Measurements from ENCODE around the gene SLC44A2.
A peak's percentile ranks its signal among the peaks of the same experiment; 100 is the strongest.

SLC44A2 gene

DNA sequence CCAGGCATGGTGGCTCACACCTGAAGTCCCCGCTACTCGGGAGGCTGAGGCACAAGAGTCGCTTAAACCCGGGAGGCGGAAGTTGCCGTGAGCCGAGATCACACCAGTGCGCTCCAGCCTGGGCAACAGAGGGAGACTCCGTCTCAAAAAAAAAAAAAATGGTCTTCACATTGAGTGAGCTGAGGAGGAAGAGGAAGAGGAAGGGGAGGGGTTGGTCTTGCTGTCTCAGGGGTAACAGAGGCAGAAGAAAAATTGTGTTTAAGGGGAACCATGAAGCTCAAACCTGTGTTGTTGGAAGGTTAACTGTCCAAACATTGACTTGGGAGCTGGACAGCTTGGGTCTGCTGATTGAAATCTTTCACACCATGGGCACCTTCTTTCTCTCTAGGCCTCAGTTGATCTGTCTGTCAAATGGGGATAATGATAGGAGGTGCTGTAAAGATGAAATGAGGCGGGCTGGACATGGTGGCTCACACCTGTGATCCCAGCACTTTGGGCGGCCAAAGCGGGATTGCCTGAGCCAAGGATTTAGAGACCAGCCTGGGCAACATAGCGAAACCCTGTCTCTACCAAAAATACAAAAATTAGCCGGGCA is 9.8 kb upstream of the SLC44A2 start:
- H3K4me1 ChIP-seq (ENCODE audit: control insufficient read depth in 2 of 2, insufficient read depth in 2 of 2, low read length in 2 of 2) = peaks cover 6 to 8% of the 10 kb centered on the region in 2 donors
- no peak overlapping the region for H3K4me3 ChIP-seq (ENCODE audit: low read length in 2 of 2)
- no peak overlapping the region for H3K27ac ChIP-seq (ENCODE audit: low read depth in 2 of 2, low read length in 2 of 2)
- H3K27me3 ChIP-seq (ENCODE audit: control insufficient read depth in 2 of 2, insufficient read depth in 2 of 2, low read length in 2 of 2) = no peaks in the 10 kb centered on the region
- no peaks in the 10 kb centered on the region for H3K9me3 ChIP-seq (ENCODE audit: control insufficient read depth in 2 of 2, low read length in 2 of 2)
- H3K36me3 ChIP-seq (ENCODE audit: control insufficient read depth in 2 of 2, insufficient read depth in 2 of 2, low read length in 2 of 2) = no peaks in the 10 kb centered on the region
- H3K9ac ChIP-seq (ENCODE audit: low read depth in 1 of 2, low read length in 2 of 2) = no peak overlapping the region

- Histone ChIP-seq H3K27me3 (ENCODE audit: control insufficient read depth in 2 of 2, insufficient read depth in 2 of 2, low read length in 2 of 2) (no peaks in the 10 kb centered on the region), H3K36me3 (ENCODE audit: control insufficient read depth in 2 of 2, insufficient read depth in 2 of 2, low read length in 2 of 2) (no peaks in the 10 kb centered on the region), H3K9ac (ENCODE audit: low read depth in 1 of 2, low read length in 2 of 2) (no peak overlapping the region), H3K9me3 (ENCODE audit: control insufficient read depth in 2 of 2, low read length in 2 of 2) (no peaks in the 10 kb centered on the region), H3K4me3 (ENCODE audit: low read length in 2 of 2) (no peak overlapping the region), H3K4me1 (ENCODE audit: control insufficient read depth in 2 of 2, insufficient read depth in 2 of 2, low read length in 2 of 2) (peaks cover 2 to 5% of the 10 kb centered on the region in 2 donors), H3K27ac (ENCODE audit: low read depth in 2 of 2, low read length in 2 of 2) (no peak overlapping the region)
Observed at GRCh38 chr19:10617409-10618121, 7.8 kb upstream of the SLC44A2 start.

GRCh38 chr19:10618846-10619245 is 6.5 kb upstream of the SLC44A2 start:
- Histone ChIP-seq H3K27ac (ENCODE audit: low read depth in 2 of 2, low read length in 2 of 2) (no peak overlapping the region), H3K27me3 (ENCODE audit: control insufficient read depth in 2 of 2, insufficient read depth in 2 of 2, low read length in 2 of 2) (no peaks in the 10 kb centered on the region), H3K36me3 (ENCODE audit: control insufficient read depth in 2 of 2, insufficient read depth in 2 of 2, low read length in 2 of 2) (no peaks in the 10 kb centered on the region), H3K9me3 (ENCODE audit: control insufficient read depth in 2 of 2, low read length in 2 of 2) (no peaks in the 10 kb centered on the region), H3K4me1 (ENCODE audit: control insufficient read depth in 2 of 2, insufficient read depth in 2 of 2, low read length in 2 of 2) (peaks cover 0 to 2% of the 10 kb centered on the region in 2 donors), H3K4me3 (ENCODE audit: low read length in 2 of 2) (no peak overlapping the region), H3K9ac (ENCODE audit: low read depth in 1 of 2, low read length in 2 of 2) (no peak overlapping the region)

DNA sequence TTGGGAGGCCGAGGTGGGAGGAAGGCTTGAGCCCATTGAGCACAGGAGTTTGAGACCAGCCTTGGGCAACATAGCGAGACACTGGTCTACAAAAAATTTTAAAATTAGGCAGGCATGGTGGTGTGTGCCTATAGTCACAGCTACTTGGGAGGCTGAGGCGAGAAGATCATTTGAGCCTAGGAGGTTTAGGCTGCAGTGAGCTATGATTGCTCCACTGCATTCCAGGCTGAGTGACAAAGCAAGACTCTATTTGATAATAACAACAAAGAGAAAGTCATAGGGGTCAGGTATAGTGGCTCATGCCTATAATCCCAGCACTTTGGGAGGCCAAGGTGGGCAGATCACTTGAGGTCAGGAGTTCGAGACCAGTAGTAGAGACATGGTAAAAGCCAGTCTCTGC is 4.6 kb upstream of the SLC44A2 start:
- Histone ChIP-seq H3K9ac (ENCODE audit: low read depth in 1 of 2, low read length in 2 of 2) (no peak overlapping the region), H3K9me3 (ENCODE audit: control insufficient read depth in 2 of 2, low read length in 2 of 2) (no peaks in the 10 kb centered on the region), H3K27ac (ENCODE audit: low read depth in 2 of 2, low read length in 2 of 2) (no peak overlapping the region), H3K4me1 (ENCODE audit: control insufficient read depth in 2 of 2, insufficient read depth in 2 of 2, low read length in 2 of 2) (peaks cover 12 to 13% of the 10 kb centered on the region in 2 donors), H3K27me3 (ENCODE audit: control insufficient read depth in 2 of 2, insufficient read depth in 2 of 2, low read length in 2 of 2) (no peaks in the 10 kb centered on the region), H3K36me3 (ENCODE audit: control insufficient read depth in 2 of 2, insufficient read depth in 2 of 2, low read length in 2 of 2) (no peaks in the 10 kb centered on the region), H3K4me3 (ENCODE audit: low read length in 2 of 2) (no peak overlapping the region)

DNA sequence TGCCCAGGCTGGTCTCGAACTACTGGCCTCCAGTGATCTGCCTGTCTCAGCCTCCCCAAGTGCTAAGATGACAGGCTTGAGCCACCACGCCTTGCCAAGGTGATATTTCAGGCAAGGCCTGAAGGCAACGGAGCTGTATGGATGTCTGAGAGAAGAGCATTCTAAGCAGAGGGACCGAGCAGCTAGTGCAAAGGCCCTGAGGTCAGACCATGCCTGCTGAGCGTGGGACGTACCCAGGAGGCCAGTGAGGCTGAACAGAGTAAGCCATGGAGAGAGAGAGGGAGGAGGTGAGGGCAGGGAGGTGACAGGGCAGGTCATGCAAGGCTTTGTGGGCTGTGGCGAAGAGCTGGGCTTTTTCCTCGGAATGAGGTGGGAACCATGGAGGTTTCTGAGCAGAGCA is 3.4 kb upstream of the SLC44A2 start:
- no peaks in the 10 kb centered on the region for H3K9me3 ChIP-seq (ENCODE audit: control insufficient read depth in 2 of 2, low read length in 2 of 2)
- H3K9ac ChIP-seq (ENCODE audit: low read depth in 1 of 2, low read length in 2 of 2) = no peak overlapping the region
- H3K27me3 ChIP-seq (ENCODE audit: control insufficient read depth in 2 of 2, insufficient read depth in 2 of 2, low read length in 2 of 2) = no peaks in the 10 kb centered on the region
- no peak overlapping the region for H3K27ac ChIP-seq (ENCODE audit: low read depth in 2 of 2, low read length in 2 of 2)
- H3K36me3 ChIP-seq (ENCODE audit: control insufficient read depth in 2 of 2, insufficient read depth in 2 of 2, low read length in 2 of 2) = no peaks in the 10 kb centered on the region
- H3K4me1 ChIP-seq (ENCODE audit: control insufficient read depth in 2 of 2, insufficient read depth in 2 of 2, low read length in 2 of 2) = peaks cover 12 to 17% of the 10 kb centered on the region in 2 donors
- no peak overlapping the region for H3K4me3 ChIP-seq (ENCODE audit: low read length in 2 of 2)

- peak overlapping the region; percentile 57 to 78 for H3K27ac ChIP-seq (ENCODE audit: low read depth in 2 of 2, low read length in 2 of 2)
- H3K9ac ChIP-seq (ENCODE audit: low read depth in 1 of 2, low read length in 2 of 2) = peak overlapping the region in 1 of 2 donors; percentile 63
- H3K36me3 ChIP-seq (ENCODE audit: control insufficient read depth in 2 of 2, insufficient read depth in 2 of 2, low read length in 2 of 2) = peaks cover 7 to 10% of the 10 kb centered on the region in 2 donors
- peaks cover 10 to 17% of the 10 kb centered on the region in 2 donors for H3K4me1 ChIP-seq (ENCODE audit: control insufficient read depth in 2 of 2, insufficient read depth in 2 of 2, low read length in 2 of 2)
- no peaks in the 10 kb centered on the region for H3K27me3 ChIP-seq (ENCODE audit: control insufficient read depth in 2 of 2, insufficient read depth in 2 of 2, low read length in 2 of 2)
- peak overlapping the region in 1 of 2 donors; percentile 75 for H3K4me3 ChIP-seq (ENCODE audit: low read length in 2 of 2)
- H3K9me3 ChIP-seq (ENCODE audit: control insufficient read depth in 2 of 2, low read length in 2 of 2) = no peaks in the 10 kb centered on the region
Observed at GRCh38 chr19:10624585-10624984, 768 bp upstream of the SLC44A2 start.

DNA sequence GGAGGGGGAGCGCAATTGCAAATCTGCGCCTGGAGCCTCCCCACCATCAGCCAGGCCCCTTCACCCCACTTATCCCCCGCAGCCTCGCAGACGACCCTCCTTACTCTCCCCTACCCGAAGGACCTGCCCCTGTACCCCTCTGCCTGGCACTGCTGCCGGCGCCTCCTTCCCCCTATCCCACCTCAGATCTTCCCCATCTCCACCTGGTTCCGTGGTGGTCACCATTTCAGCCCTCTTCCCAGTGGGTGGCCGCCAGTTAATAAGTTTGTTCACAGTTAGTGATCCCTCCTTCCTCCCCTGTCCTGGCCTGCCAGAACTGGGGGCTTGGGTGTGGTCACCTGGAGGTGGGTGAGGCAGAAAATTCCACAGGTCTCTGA is 397 bp downstream of the SLC44A2 start:
- Histone ChIP-seq H3K27ac (ENCODE audit: low read depth in 2 of 2, low read length in 2 of 2) (peak overlapping the region; percentile 71 to 78), H3K27me3 (ENCODE audit: control insufficient read depth in 2 of 2, insufficient read depth in 2 of 2, low read length in 2 of 2) (no peaks in the 10 kb centered on the region), H3K4me3 (ENCODE audit: low read length in 2 of 2) (peak overlapping the region; percentile 75 to 87), H3K36me3 (ENCODE audit: control insufficient read depth in 2 of 2, insufficient read depth in 2 of 2, low read length in 2 of 2) (peaks cover 7 to 13% of the 10 kb centered on the region in 2 donors), H3K4me1 (ENCODE audit: control insufficient read depth in 2 of 2, insufficient read depth in 2 of 2, low read length in 2 of 2) (peaks cover 10 to 17% of the 10 kb centered on the region in 2 donors), H3K9me3 (ENCODE audit: control insufficient read depth in 2 of 2, low read length in 2 of 2) (no peaks in the 10 kb centered on the region), H3K9ac (ENCODE audit: low read depth in 1 of 2, low read length in 2 of 2) (peak overlapping the region; percentile 56 to 97)

GRCh38 chr19:10631874-10632273 is 6.5 kb downstream of the SLC44A2 start:
- Histone ChIP-seq H3K27ac (ENCODE audit: low read depth in 2 of 2, low read length in 2 of 2) (no peak overlapping the region), H3K9me3 (ENCODE audit: control insufficient read depth in 2 of 2, low read length in 2 of 2) (no peaks in the 10 kb centered on the region), H3K36me3 (ENCODE audit: control insufficient read depth in 2 of 2, insufficient read depth in 2 of 2, low read length in 2 of 2) (peaks cover 39 to 56% of the 10 kb centered on the region in 2 donors), H3K4me1 (ENCODE audit: control insufficient read depth in 2 of 2, insufficient read depth in 2 of 2, low read length in 2 of 2) (no peaks in the 10 kb centered on the region), H3K4me3 (ENCODE audit: low read length in 2 of 2) (no peak overlapping the region), H3K27me3 (ENCODE audit: control insufficient read depth in 2 of 2, insufficient read depth in 2 of 2, low read length in 2 of 2) (no peaks in the 10 kb centered on the region), H3K9ac (ENCODE audit: low read depth in 1 of 2, low read length in 2 of 2) (no peak overlapping the region)

DNA sequence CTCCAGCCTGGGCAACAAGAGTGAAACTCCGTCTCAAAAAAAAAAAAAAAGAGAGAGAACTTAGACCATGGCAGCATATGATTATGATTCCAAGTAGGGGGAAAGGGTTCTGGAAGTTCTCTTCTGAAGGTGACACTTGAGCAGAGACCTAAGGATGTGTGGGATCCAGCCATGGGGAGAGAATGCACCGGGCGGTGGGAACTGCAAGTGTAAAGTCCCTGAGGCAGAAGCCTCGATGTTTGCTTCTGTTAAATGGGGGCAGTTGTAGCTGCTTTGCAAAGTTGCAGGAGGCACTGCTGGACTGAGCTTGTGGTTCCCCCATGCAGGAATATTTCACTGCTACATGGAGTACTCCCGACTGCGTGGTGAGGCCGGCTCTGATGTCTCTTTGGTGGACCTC is 9.1 kb downstream of the SLC44A2 start:
- Histone ChIP-seq H3K4me3 (ENCODE audit: low read length in 2 of 2) (no peak overlapping the region), H3K9ac (ENCODE audit: low read depth in 1 of 2, low read length in 2 of 2) (no peak overlapping the region), H3K27ac (ENCODE audit: low read depth in 2 of 2, low read length in 2 of 2) (no peak overlapping the region), H3K4me1 (ENCODE audit: control insufficient read depth in 2 of 2, insufficient read depth in 2 of 2, low read length in 2 of 2) (no peaks in the 10 kb centered on the region), H3K9me3 (ENCODE audit: control insufficient read depth in 2 of 2, low read length in 2 of 2) (no peaks in the 10 kb centered on the region), H3K27me3 (ENCODE audit: control insufficient read depth in 2 of 2, insufficient read depth in 2 of 2, low read length in 2 of 2) (no peaks in the 10 kb centered on the region), H3K36me3 (ENCODE audit: control insufficient read depth in 2 of 2, insufficient read depth in 2 of 2, low read length in 2 of 2) (peaks cover 41 to 63% of the 10 kb centered on the region in 2 donors)

DNA sequence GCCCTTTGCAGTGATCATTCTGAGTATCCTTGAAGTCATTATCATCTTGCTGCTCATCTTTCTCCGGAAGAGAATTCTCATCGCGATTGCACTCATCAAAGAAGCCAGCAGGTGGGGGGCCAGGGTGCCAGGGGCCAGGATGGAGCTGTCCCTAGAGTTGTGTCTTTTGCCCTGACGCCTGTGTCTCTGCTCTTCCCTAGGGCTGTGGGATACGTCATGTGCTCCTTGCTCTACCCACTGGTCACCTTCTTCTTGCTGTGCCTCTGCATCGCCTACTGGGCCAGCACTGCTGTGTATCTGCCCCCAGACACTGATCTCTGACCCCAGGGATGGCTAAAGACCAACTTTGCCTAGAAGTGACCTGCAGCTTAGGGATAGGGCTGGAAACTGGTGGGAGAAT is 9.6 kb downstream of the SLC44A2 start:
- Histone ChIP-seq H3K27me3 (ENCODE audit: control insufficient read depth in 2 of 2, insufficient read depth in 2 of 2, low read length in 2 of 2) (no peaks in the 10 kb centered on the region), H3K9me3 (ENCODE audit: control insufficient read depth in 2 of 2, low read length in 2 of 2) (no peaks in the 10 kb centered on the region), H3K36me3 (ENCODE audit: control insufficient read depth in 2 of 2, insufficient read depth in 2 of 2, low read length in 2 of 2) (peaks cover 41 to 66% of the 10 kb centered on the region in 2 donors), H3K4me1 (ENCODE audit: control insufficient read depth in 2 of 2, insufficient read depth in 2 of 2, low read length in 2 of 2) (no peaks in the 10 kb centered on the region), H3K27ac (ENCODE audit: low read depth in 2 of 2, low read length in 2 of 2) (no peak overlapping the region), H3K9ac (ENCODE audit: low read depth in 1 of 2, low read length in 2 of 2) (no peak overlapping the region), H3K4me3 (ENCODE audit: low read length in 2 of 2) (no peak overlapping the region)
